IMR-90 (cell line): ENCODE data around the gene TMEM135. TPM values are rescaled to one million over a fixed set of nuclear protein-coding genes. Genes with fewer than 3 reads are reported as not detected.

Source experiments
- ATAC-seq: fragments of 200-7000 bp; cut with Tn5 transposase; 2 replicates; pipeline ENCODE4 v1.9.1; 2020; ENCODE audit warnings: low read depth, mild to moderate bottlenecking, moderate library complexity
- BruUV-seq: library from RNA; stranded (reverse); fragments of 400-500 nt; replicated peaks from 2 replicates; lab custom pipeline; 2021; lab: Mats Ljungman, UMichigan
- CTCF ChIA-PET: fragments of 300-600 bp; formaldehyde crosslinking; extraction: SDS; loops from one replicate; lab custom pipeline; 2021; ENCODE audit warnings: antibody characterized with exemption; lab: Yijun Ruan, JAX
- POLR2A ChIA-PET: fragments of 300-600 bp; sonication (Branson Sonifier 250); formaldehyde crosslinking; loops from one replicate; lab custom pipeline; 2022; ENCODE audit warnings: antibody characterized with exemption; ENCODE audit not compliant: unreplicated experiment; lab: Charles Lee
- DNase-seq: peaks from one replicate; pipeline ENCODE4 v3.0.0; 2013
- H2AFZ ChIP-seq: replicated peaks from 2 replicates; pipeline ENCODE3; 2013; ENCODE audit warnings: low read length, mild to moderate bottlenecking; ENCODE audit not compliant: poor library complexity
- H2AK5ac ChIP-seq: 2 replicates; pipeline ENCODE4 v1.6.1; 2013; ENCODE audit warnings: low read depth, low read length, inconsistent platforms
- H2AK9ac ChIP-seq: replicated peaks from 2 replicates; pipeline ENCODE3; 2013; ENCODE audit warnings: mild to moderate bottlenecking, low read depth, low read length, moderate library complexity; ENCODE audit not compliant: poor library complexity
- H2BK120ac ChIP-seq: 2 replicates; pipeline ENCODE4 v1.6.1; 2013; ENCODE audit warnings: low read depth, low read length, inconsistent platforms
- H2BK15ac ChIP-seq: 3 replicates; pipeline ENCODE4 v1.6.1; 2013; ENCODE audit warnings: low read depth, low read length, inconsistent platforms
- H2BK20ac ChIP-seq: 2 replicates; pipeline ENCODE4 v1.6.1; 2013; ENCODE audit warnings: low read depth, mild to moderate bottlenecking, inconsistent platforms, low read length, moderate library complexity
- H2BK5ac ChIP-seq: 2 replicates; pipeline ENCODE4 v1.6.1; 2013; ENCODE audit warnings: mild to moderate bottlenecking, low read depth, low read length, inconsistent platforms; ENCODE audit not compliant: poor library complexity, severe bottlenecking
- H3K14ac ChIP-seq: replicated peaks from 2 replicates; pipeline ENCODE4 v1.6.1; 2013; ENCODE audit warnings: low read depth, low read length, inconsistent platforms
- H3K18ac ChIP-seq: 2 replicates; pipeline ENCODE4 v1.6.1; 2013; ENCODE audit warnings: low read depth, low read length, control low read depth
- H3K23ac ChIP-seq: 2 replicates; pipeline ENCODE4 v1.6.1; 2013; ENCODE audit warnings: low read depth, low read length, inconsistent platforms
- H3K27ac ChIP-seq: 2 replicates; pipeline ENCODE4 v1.5.1; 2013; ENCODE audit warnings: mild to moderate bottlenecking, control low read depth, low read length; ENCODE audit not compliant: insufficient read depth
- H3K27me3 ChIP-seq: 2 replicates; pipeline ENCODE4 v1.6.1; 2013; ENCODE audit warnings: low read length; ENCODE audit not compliant: control insufficient read depth, insufficient read depth
- H3K36me3 ChIP-seq: 2 replicates; pipeline ENCODE4 v1.6.1; 2013; ENCODE audit warnings: low read length, mixed read lengths; ENCODE audit not compliant: control insufficient read depth, insufficient read depth
- H3K4ac ChIP-seq: 2 replicates; pipeline ENCODE4 v1.6.1; 2013; ENCODE audit warnings: low read depth, low read length, inconsistent platforms
- H3K4me1 ChIP-seq: 2 replicates; pipeline ENCODE4 v1.6.1; 2013; ENCODE audit warnings: low read length, mixed read lengths; ENCODE audit not compliant: control insufficient read depth, insufficient read depth
- H3K4me2 ChIP-seq: 2 replicates; pipeline ENCODE4 v1.6.1; 2013; ENCODE audit warnings: low read depth, mild to moderate bottlenecking, control low read depth, low read length, moderate library complexity
- H3K4me3 ChIP-seq: 2 replicates; pipeline ENCODE4 v1.5.1; 2013; ENCODE audit warnings: low read depth, mild to moderate bottlenecking, control low read depth, low read length, moderate library complexity; ENCODE audit not compliant: insufficient read depth
- H3K56ac ChIP-seq: 2 replicates; pipeline ENCODE4 v1.6.1; 2013; ENCODE audit warnings: low read length, inconsistent platforms; ENCODE audit not compliant: insufficient read depth; ENCODE audit errors: extremely low read depth
- H3K79me1 ChIP-seq, 2 experiments: 2 replicates each; pipeline ENCODE4 v1.6.1; 2013; ENCODE audit warnings: low read length in 2 of 2, inconsistent platforms in 1 of 2, low read depth in 1 of 2
- H3K9ac ChIP-seq: 2 replicates; pipeline ENCODE4 v1.6.1; 2013; ENCODE audit warnings: low read depth, low read length, control low read depth
- H3K9me1 ChIP-seq: 2 replicates; pipeline ENCODE4 v1.6.1; 2013; ENCODE audit warnings: low read length, inconsistent platforms; ENCODE audit not compliant: insufficient read depth
- H3K9me3 ChIP-seq: 2 replicates; pipeline ENCODE4 v1.6.1; 2013; ENCODE audit warnings: low read length; ENCODE audit not compliant: control insufficient read depth, insufficient read depth
- H4K20me1 ChIP-seq: 2 replicates; pipeline ENCODE4 v1.6.1; 2013; ENCODE audit warnings: low read length, inconsistent platforms; ENCODE audit not compliant: insufficient read depth
- H4K5ac ChIP-seq: 2 replicates; pipeline ENCODE4 v1.6.1; 2013; ENCODE audit warnings: mild to moderate bottlenecking, low read depth, low read length, control low read depth
- H4K8ac ChIP-seq, 2 experiments: 2 replicates each; pipeline ENCODE4 v1.6.1; 2013; ENCODE audit warnings: low read depth in 2 of 2, low read length in 2 of 2, control low read depth in 1 of 2, inconsistent platforms in 1 of 2
- H4K91ac ChIP-seq: 2 replicates; pipeline ENCODE4 v1.6.1; 2013; ENCODE audit warnings: low read depth, low read length, inconsistent platforms; ENCODE audit not compliant: insufficient read depth
- BHLHE40 ChIP-seq: fragments of 150-350 bp; IDR thresholded peaks from 2 replicates; pipeline ENCODE4 v1.6.1; 2016; ENCODE audit warnings: mild to moderate bottlenecking, low read depth, low read length
- CEBPB ChIP-seq: IDR thresholded peaks from 2 replicates; pipeline ENCODE4 v1.6.1; 2012; ENCODE audit warnings: low read depth, low read length, improper control_type of control experiment
- CHD1 ChIP-seq: IDR thresholded peaks from 2 replicates; pipeline ENCODE4 v1.6.1; 2012; ENCODE audit warnings: low read depth, low read length, improper control_type of control experiment
- CTCF ChIP-seq: conservative IDR thresholded peaks from 2 replicates; pipeline ENCODE4 v1.5.1; 2012; ENCODE audit warnings: mild to moderate bottlenecking, low read depth, low read length, improper control_type of control experiment
- ELK1 ChIP-seq: fragments of 150-350 bp; IDR thresholded peaks from 2 replicates; pipeline ENCODE4 v1.6.1; 2016; ENCODE audit warnings: low read depth, mild to moderate bottlenecking, low read length, moderate library complexity, borderline replicate concordance
- FOS ChIP-seq: fragments of 150-350 bp; IDR thresholded peaks from 2 replicates; pipeline ENCODE4 v1.6.1; 2016; ENCODE audit warnings: low read depth, low read length
- MAFK ChIP-seq: IDR thresholded peaks from 2 replicates; pipeline ENCODE4 v1.6.1; 2012; ENCODE audit warnings: low read depth, low read length, improper control_type of control experiment
- MAZ ChIP-seq: IDR thresholded peaks from 2 replicates; pipeline ENCODE4 v1.6.1; 2012; ENCODE audit warnings: low read depth, mild to moderate bottlenecking, low read length, improper control_type of control experiment, moderate library complexity, borderline replicate concordance
- MXI1 ChIP-seq: IDR thresholded peaks from 2 replicates; pipeline ENCODE4 v1.6.1; 2012; ENCODE audit warnings: low read depth, mild to moderate bottlenecking, low read length, moderate library complexity, borderline replicate concordance
- NFE2L2 ChIP-seq: fragments of 150-350 bp; IDR thresholded peaks from 2 replicates; pipeline ENCODE4 v1.6.1; 2016; ENCODE audit warnings: low read depth, mild to moderate bottlenecking, low read length
- POLR2A ChIP-seq: IDR thresholded peaks from 2 replicates; pipeline ENCODE4 v1.6.1; 2012; ENCODE audit warnings: mild to moderate bottlenecking, low read depth, low read length
- RAD21 ChIP-seq: IDR thresholded peaks from 2 replicates; pipeline ENCODE4 v1.6.1; 2012; ENCODE audit warnings: low read length, improper control_type of control experiment
- RCOR1 ChIP-seq: IDR thresholded peaks from 2 replicates; pipeline ENCODE4 v1.6.1; 2012; ENCODE audit warnings: mild to moderate bottlenecking, low read length, improper control_type of control experiment; ENCODE audit not compliant: insufficient replicate concordance
- RFX5 ChIP-seq: IDR thresholded peaks from 2 replicates; pipeline ENCODE4 v1.8.0; 2012; ENCODE audit warnings: low read depth, mild to moderate bottlenecking, low read length, moderate library complexity
- SMC3 ChIP-seq: fragments of 150-350 bp; IDR thresholded peaks from 2 replicates; pipeline ENCODE4 v1.6.1; 2016; ENCODE audit warnings: low read depth, mild to moderate bottlenecking, antibody characterized with exemption, low read length, moderate library complexity
- WGBS, 2 experiments: methylation state at CpG; one replicate each; pipeline versions ENCODE4 v1.1.5 to v1.1.7; 2013; ENCODE audit warnings: missing lambda C conversion rate in 2 of 2; ENCODE audit not compliant: insufficient read length in 1 of 2; ENCODE audit errors: extremely low coverage in 2 of 2; 5-methylcytosine and 5-hydroxymethylcytosine counted together
- dilution Hi-C: fragments of 300-500 bp; cut with HindIII; formaldehyde crosslinking; loops from one replicate; pipeline ENCODE4 v1.14.3; 2018; ENCODE audit warnings: low sequenced_read_pairs; ENCODE audit not compliant: unreplicated experiment
- in situ Hi-C: fragments of 300-500 bp; cut with MboI; formaldehyde crosslinking; loops from 3 replicates; pipeline ENCODE4 v1.14.3; 2019; ENCODE audit warnings: low sequenced_read_pairs, inconsistent platforms, mixed read lengths
- intact Hi-C: fragments of 100-400 bp; cut with micrococcal nuclease; formaldehyde crosslinking; loops from 2 replicates; pipeline ENCODE4 v1.10.0; 2022
- polyA plus RNA-seq, 3 experiments: library from polyadenylated mRNA; depleted of rRNA; stranded (reverse); fragments of >200 nt; gene quantifications; 2 replicates each; pipeline ENCODE4 v1.2.3, GENCODE V29; 2012; ENCODE audit warnings: low replicate concordance in 1 of 3
- total RNA-seq: library from RNA; depleted of rRNA; stranded (reverse); fragments of >200 nt; gene quantifications from 2 replicates; pipeline ENCODE4 v1.2.3, GENCODE V29; 2012
- TF ChIP-seq, protein P1 (sequence below): fragments of 150-350 bp; IDR thresholded peaks from 2 replicates; pipeline ENCODE4 v1.6.1; 2017; ENCODE audit warnings: mild to moderate bottlenecking, antibody characterized with exemption, low read length, low read depth

TMEM135 gene
- total and polyA plus RNA-seq, 2 of the 4 experiments (the other 2 are of a cell fraction), result 3.9 to 5.9 TPM

DNA sequence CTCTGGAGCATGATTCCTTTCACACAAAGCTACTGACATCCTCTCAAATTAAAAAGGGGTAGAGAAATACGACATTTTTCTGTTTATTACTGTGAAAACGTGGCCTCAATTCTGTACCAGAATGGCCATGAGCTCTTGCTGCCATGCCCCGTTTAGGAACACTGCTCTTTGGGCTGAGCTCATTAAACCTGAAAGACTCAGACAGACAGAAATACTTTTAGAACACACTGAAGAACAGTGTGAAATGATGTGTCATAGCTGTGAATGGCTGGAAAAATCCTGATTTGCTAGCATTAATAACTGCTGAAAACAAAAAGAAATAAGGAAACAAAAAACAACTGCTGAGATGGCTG lies 32.2 kb upstream of the TMEM135 start:
- Histone ChIP-seq H2AFZ (no peak overlapping the region), H3K79me1 (no peaks in the 10 kb centered on the region), H3K27ac (no peak overlapping the region), H3K23ac (no peak overlapping the region), H4K91ac (no peak overlapping the region), H3K4me3 (no peak overlapping the region), H2AK5ac (no peak overlapping the region), H3K18ac (no peak overlapping the region), H3K56ac (no peak overlapping the region), H3K27me3 (no peaks in the 10 kb centered on the region; the same call in 1 of the 2 replicates), H3K36me3 (no peaks in the 10 kb centered on the region), H3K9ac (no peak overlapping the region), H4K8ac (no peak overlapping the region), H3K9me1 (no peaks in the 10 kb centered on the region), H3K4ac (no peak overlapping the region), H2BK5ac (no peak overlapping the region), H2AK9ac (no peak overlapping the region), H4K5ac (no peak overlapping the region), H2BK120ac (no peak overlapping the region), H2BK20ac (no peak overlapping the region), H3K4me1 (no peaks in the 10 kb centered on the region), H2BK15ac (no peak overlapping the region), H3K4me2 (no peak overlapping the region), H3K14ac (no peak overlapping the region), H3K9me3 (no peaks in the 10 kb centered on the region), H4K20me1 (no peaks in the 10 kb centered on the region)
- CTCF ChIA-PET, result interaction anchor here (1.0 kb wide), 1 partner anchor 10 kb away, joined by 3 read pairs; no protein-coding TSS in a partner anchor
- BruUV-seq, result no TSS peak
- in situ Hi-C loops, result no loop called here
- 40% methylated on average over 1 of the region's 3 CpGs; no CpG with 5 or more reads in 1 of the 2 experiments for WGBS, 2 experiments
- DNase-seq, result no peak
- dilution Hi-C loops, result no loop called here
- intact Hi-C loops, result no loop called here
- no peak for TF ChIP-seq MXI1
- no peak for TF ChIP-seq MAFK
- TF ChIP-seq RCOR1, result no peak
- TF ChIP-seq SMC3, result no peak
- no peak for TF ChIP-seq CEBPB
- no peak for TF ChIP-seq POLR2A
- no peak for TF ChIP-seq NFE2L2
- TF ChIP-seq, protein P1, sequence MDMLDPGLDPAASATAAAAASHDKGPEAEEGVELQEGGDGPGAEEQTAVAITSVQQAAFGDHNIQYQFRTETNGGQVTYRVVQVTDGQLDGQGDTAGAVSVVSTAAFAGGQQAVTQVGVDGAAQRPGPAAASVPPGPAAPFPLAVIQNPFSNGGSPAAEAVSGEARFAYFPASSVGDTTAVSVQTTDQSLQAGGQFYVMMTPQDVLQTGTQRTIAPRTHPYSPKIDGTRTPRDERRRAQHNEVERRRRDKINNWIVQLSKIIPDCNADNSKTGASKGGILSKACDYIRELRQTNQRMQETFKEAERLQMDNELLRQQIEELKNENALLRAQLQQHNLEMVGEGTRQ, result no peak
- TF ChIP-seq ELK1, result no peak
- no peak for TF ChIP-seq FOS
- TF ChIP-seq MAZ, result no peak
- no peak for TF ChIP-seq RAD21
- TF ChIP-seq BHLHE40, result no peak
- no peak for TF ChIP-seq CHD1
- TF ChIP-seq RFX5, result no peak
- no peak for TF ChIP-seq CTCF
- no peak for ATAC-seq
- POLR2A ChIA-PET, result no interaction called here
